GM18498 (cell line): ENCODE data around the gene CCDC167.

Experiments used
- ATAC-seq: cut with Tn5 transposase; IDR thresholded peaks from one replicate; pipeline ENCODE4 v1.9.1; 2021; ENCODE audit warnings: mild to moderate bottlenecking, moderate library complexity; ENCODE audit not compliant: unreplicated experiment

Gene CCDC167

DNA sequence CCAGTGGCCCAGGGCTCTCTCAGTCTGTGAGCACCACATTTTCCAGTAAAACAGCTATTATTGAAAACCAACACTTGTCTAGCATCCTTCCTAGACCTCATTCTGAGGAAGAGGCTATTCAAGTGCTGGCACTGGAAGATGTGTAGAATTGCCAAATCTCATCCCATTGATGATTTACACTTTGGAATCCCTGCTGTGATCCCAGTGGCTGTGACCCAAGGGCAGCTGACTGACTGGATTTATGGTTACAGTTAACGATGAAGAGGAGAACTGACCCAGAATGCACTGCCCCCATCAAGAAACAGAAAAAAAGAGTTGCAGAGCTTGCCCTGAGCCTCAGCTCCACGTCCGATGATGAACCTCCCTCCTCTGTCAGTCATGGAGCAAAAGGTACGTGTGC is 64.3 kb downstream of the CCDC167 start:
- ATAC-seq: no peak

DNA sequence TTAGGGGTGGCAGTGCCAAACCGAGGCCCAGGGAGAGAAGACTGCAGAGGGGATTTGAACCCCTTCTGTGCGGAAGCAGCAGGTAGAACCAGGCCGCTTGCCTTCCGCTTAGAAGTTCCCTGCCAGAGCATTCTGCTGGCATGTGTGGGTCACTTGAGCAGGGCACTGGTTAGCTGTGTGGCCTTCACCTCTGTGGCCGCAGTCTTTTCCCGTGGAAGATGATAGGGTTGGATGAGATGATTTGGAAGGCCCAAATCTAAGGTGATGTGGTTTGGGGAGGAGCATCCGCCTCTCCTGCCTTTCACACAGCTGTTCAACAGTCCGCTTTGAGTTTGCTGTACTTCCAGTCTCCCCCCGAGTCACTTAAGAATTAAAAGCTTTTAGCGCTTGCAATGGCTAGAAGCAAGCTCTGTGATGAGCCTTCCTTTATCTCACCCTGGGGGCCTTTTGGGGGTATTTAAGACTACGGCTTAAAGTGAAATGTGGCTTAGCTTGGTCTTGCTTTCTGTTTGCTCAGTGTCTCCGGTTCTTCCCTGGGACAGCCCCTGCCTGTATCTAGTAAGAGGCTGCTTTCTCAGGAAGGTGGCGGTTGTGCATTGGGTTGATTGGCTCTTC is 65.9 kb downstream of the CCDC167 start:
- peak; percentile 32 for ATAC-seq
